ENCODE results near the gene NRP2.

- TF ChIP-seq CTCF (IDR thresholded peaks at IDR 0.05): no peak
- TF ChIP-seq POLR2AphosphoS5 (IDR thresholded peaks at IDR 0.05): no peak
- no peak for TF ChIP-seq POLR2A (IDR thresholded peaks at IDR 0.05)
Measured at GRCh38 chr2:205656461-205656860, 25.8 kb upstream of the NRP2 start.

Data from transverse colon (tissue), 4 donors.